Kidney (tissue), 14 donors: Measurements from ENCODE around the gene KIDINS220. TPM values are rescaled to one million over a fixed set of nuclear protein-coding genes. Genes with fewer than 3 reads are reported as not detected.

ENCODE experiments used
- DNase-seq, 5 donors: peaks; one replicate each; pipeline ENCODE4 v3.0.0-alpha.2; 2013 to 2020
- FAIRE-seq: peaks from 2 replicates; lab custom pipeline; 2012; peaks lifted over from hg19 to GRCh38; lab: Jason Lieb, UNC
- H3K27ac ChIP-seq, 2 donors: one replicate each; pipeline ENCODE4 v1.7.0; 2013; ENCODE audit warnings: low read depth in 2 of 2, low read length in 2 of 2, inconsistent platforms in 1 of 2
- H3K27me3 ChIP-seq: one replicate; pipeline ENCODE4 v1.7.1; 2013; ENCODE audit warnings: low read length, inconsistent platforms; ENCODE audit not compliant: control insufficient read depth, insufficient read depth
- H3K36me3 ChIP-seq, 3 donors: one replicate each; pipeline versions ENCODE4 v1.7.0 to v1.7.1; 2013; ENCODE audit warnings: low read length in 3 of 3, control low read depth in 1 of 3, inconsistent platforms in 1 of 3; ENCODE audit not compliant: insufficient read depth in 3 of 3, control insufficient read depth in 2 of 3
- H3K4me1 ChIP-seq, 3 donors: one replicate each; pipeline versions ENCODE4 v1.7.0 to v1.7.1; 2013; ENCODE audit warnings: low read length in 3 of 3, inconsistent platforms in 1 of 3, low read depth in 1 of 3; ENCODE audit not compliant: control insufficient read depth in 2 of 3, insufficient read depth in 2 of 3
- H3K4me3 ChIP-seq, 3 donors: one replicate each; pipeline versions ENCODE4 v1.7.0 to v1.8.1; 2013; ENCODE audit warnings: low read length in 3 of 3, control low read depth in 1 of 3, inconsistent platforms in 1 of 3
- H3K9ac ChIP-seq, 3 donors: one replicate each; pipeline versions ENCODE4 v1.7.0 to v1.7.1; 2013; ENCODE audit warnings: low read length in 3 of 3, control low read depth in 1 of 3, inconsistent platforms in 1 of 3
- H3K9me3 ChIP-seq, 3 donors: one replicate each; pipeline versions ENCODE4 v1.7.0 to v1.7.1; 2013; ENCODE audit warnings: low read length in 3 of 3, control low read depth in 1 of 3, inconsistent platforms in 1 of 3; ENCODE audit not compliant: control insufficient read depth in 2 of 3, insufficient read depth in 1 of 3
- CTCF ChIP-seq: IDR thresholded peaks from 3 replicates; pipeline ENCODE4 v1.5.1; 2012; ENCODE audit warnings: mild to moderate bottlenecking, moderate library complexity, borderline replicate concordance; ENCODE audit not compliant: insufficient read depth; ENCODE audit errors: extremely low read depth
- intact Hi-C: fragments of 100-400 bp; cut with DNase I; formaldehyde crosslinking; loops from one replicate; pipeline ENCODE4 v1.11.1; 2022
- polyA plus RNA-seq: library from polyadenylated mRNA; stranded (reverse); fragments of 350-450 nt; fragmentation: Illumina TruSeq; extraction: RNeasy Lipid Tissue Mini Kit (QIAGEN cat#74804); gene quantifications from one replicate; pipeline ENCODE4 v1.2.3, GENCODE V29; 2014; ENCODE audit warnings: low read depth, low replicate concordance; ENCODE audit not compliant: insufficient read depth
- total RNA-seq: library from RNA; stranded (reverse); fragmentation: NEBNext Ultra II Directional; extraction: Animal tissue kit (Norgen Biotek cat#: 25700); gene quantifications from one replicate; pipeline ENCODE4 v1.2.1, GENCODE V29; 2021
- donor health status: control.
- donor health status: control.
- donor health status: control.
- donor health status: control.
- donor health status: control.
- donor health status: DM: yes; HTN: yes; CAD: no.
- donor health status: Normal renal cell carcinoma (clear cell type).

Gene KIDINS220
- total and polyA plus RNA-seq, 2 donors from 2014 or later, result 12.3 to 56.6 TPM

GRCh38 chr2:8799004-8799403, 38.4 kb downstream of the KIDINS220 start:
- DNase-seq, result no peak
- H3K27me3 ChIP-seq, result no peaks in the 10 kb centered on the region
- no peaks in the 10 kb centered on the region for H3K9me3 ChIP-seq
- no peak for TF ChIP-seq CTCF
- no peak for FAIRE-seq
- H3K36me3 ChIP-seq, result peaks cover 15 to 56% (median 17%) of the 10 kb centered on the region in 3 donors
- intact Hi-C loops, result no loop called here
- no peaks in the 10 kb centered on the region for H3K4me1 ChIP-seq
- no peak overlapping the region for H3K4me3 ChIP-seq
- H3K27ac ChIP-seq, result no peak overlapping the region
- H3K9ac ChIP-seq, result no peak overlapping the region

- Histone ChIP-seq H3K27me3 (no peaks in the 10 kb centered on the region), H3K27ac (no peak overlapping the region), H3K4me3 (no peak overlapping the region), H3K36me3 (peaks cover 15 to 53% (median 17%) of the 10 kb centered on the region in 3 donors), H3K4me1 (no peaks in the 10 kb centered on the region), H3K9me3 (no peaks in the 10 kb centered on the region), H3K9ac (no peak overlapping the region)
- FAIRE-seq, result no peak
- intact Hi-C loops, result no loop called here
- no peak for TF ChIP-seq CTCF
- DNase-seq, result no peak
Measured at GRCh38 chr2:8798393-8798792, 39.0 kb downstream of the KIDINS220 start.

GRCh38 chr2:8797682-8798081, 39.7 kb downstream of the KIDINS220 start:
- H3K36me3 ChIP-seq, result peaks cover 16 to 50% (median 17%) of the 10 kb centered on the region in 3 donors
- intact Hi-C loops, result no loop called here
- FAIRE-seq (no peak), DNase-seq (no peak)
- H3K9ac ChIP-seq, result no peak overlapping the region
- TF ChIP-seq CTCF, result no peak
- no peak overlapping the region for H3K27ac ChIP-seq
- no peak overlapping the region for H3K4me3 ChIP-seq
- H3K27me3 ChIP-seq, result no peaks in the 10 kb centered on the region
- H3K4me1 ChIP-seq, result no peaks in the 10 kb centered on the region
- no peaks in the 10 kb centered on the region for H3K9me3 ChIP-seq
